OCI-LY1 (cell line): ENCODE results near the gene KLHL40.

Experiments used
- EZH2 ChIP-seq: fragments of 200-600 bp; sonication (generic), shearing (Covaris generic); IDR thresholded peaks from 2 replicates; pipeline ENCODE4 v1.8.0; 2017; ENCODE audit warnings: borderline replicate concordance, mixed run types, mild to moderate bottlenecking, antibody characterized with exemption, low read length, moderate library complexity, mixed read lengths
- TF ChIP-seq, protein P1 (sequence below): fragments of 200-600 bp; sonication (generic), shearing (Covaris generic); IDR thresholded peaks from 2 replicates; pipeline ENCODE4 v1.5.1; 2017; ENCODE audit warnings: mild to moderate bottlenecking, antibody characterized with exemption, low read length, moderate library complexity, mixed read lengths

DNA sequence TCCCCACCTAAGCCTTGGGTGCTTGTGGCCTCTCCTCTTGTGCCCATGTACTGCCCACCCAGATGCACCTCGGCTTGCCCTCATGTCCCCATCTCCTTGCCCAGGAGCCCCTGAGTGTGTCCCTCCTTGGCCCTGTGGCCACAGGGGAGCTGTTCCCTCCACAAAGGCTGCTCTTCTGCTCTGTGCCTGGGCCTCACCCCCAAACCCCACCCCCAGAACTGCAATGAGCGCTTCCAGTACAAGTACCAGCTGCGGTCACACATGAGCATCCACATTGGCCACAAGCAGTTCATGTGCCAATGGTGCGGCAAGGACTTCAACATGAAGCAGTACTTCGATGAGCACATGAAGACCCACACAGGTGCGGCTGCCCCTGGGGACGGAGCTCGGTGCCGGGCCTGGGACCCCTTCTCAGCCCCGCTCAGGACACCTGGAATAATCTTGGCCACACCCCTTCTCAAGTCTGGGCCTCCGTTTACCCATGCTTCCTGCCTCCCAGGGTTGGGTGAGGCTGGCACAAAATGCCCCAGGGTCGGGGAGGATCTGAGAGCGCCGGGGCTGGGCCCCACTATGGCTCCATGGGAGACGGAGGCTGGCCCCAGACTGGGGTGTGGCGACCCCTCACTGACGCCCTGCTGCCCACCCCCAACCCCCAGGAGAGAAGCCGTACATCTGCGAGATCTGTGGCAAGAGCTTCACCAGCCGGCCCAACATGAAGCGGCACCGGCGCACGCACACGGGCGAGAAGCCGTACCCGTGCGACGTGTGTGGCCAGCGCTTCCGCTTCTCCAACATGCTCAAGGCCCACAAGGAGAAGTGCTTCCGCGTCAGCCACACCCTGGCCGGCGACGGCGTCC, 21.5 kb upstream of the KLHL40 start:
- TF ChIP-seq, protein P1, sequence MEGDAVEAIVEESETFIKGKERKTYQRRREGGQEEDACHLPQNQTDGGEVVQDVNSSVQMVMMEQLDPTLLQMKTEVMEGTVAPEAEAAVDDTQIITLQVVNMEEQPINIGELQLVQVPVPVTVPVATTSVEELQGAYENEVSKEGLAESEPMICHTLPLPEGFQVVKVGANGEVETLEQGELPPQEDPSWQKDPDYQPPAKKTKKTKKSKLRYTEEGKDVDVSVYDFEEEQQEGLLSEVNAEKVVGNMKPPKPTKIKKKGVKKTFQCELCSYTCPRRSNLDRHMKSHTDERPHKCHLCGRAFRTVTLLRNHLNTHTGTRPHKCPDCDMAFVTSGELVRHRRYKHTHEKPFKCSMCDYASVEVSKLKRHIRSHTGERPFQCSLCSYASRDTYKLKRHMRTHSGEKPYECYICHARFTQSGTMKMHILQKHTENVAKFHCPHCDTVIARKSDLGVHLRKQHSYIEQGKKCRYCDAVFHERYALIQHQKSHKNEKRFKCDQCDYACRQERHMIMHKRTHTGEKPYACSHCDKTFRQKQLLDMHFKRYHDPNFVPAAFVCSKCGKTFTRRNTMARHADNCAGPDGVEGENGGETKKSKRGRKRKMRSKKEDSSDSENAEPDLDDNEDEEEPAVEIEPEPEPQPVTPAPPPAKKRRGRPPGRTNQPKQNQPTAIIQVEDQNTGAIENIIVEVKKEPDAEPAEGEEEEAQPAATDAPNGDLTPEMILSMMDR = no peak
- TF ChIP-seq EZH2 = no peak
